ENCODE measurements around the gene PTPN9. TPM values are rescaled to one million over a fixed set of nuclear protein-coding genes. Genes with fewer than 3 reads are reported as not detected.
A peak's percentile ranks its signal among the peaks of the same experiment; 100 is the strongest.

PTPN9 gene
- polyA plus RNA-seq, 2 donors, result 3.1 to 6.5 TPM

DNA sequence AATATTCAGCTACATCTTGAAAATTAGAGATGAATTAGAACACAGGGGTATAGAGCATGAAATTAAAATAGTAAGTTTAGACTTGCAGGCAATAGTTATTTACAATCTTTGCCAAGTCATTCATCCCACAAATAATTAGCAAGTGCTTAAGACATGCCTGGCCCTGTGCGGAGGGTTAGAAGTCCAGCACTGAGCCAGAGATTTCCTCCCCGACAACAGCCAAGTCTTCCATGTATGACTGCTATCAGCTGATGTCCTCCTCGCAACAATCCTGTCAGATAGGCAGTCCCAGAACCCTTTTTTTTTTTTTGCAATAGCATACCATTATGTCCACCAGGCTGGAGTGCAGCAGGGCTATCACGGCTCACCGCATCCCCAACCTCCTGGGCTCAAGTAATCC is 142.2 kb downstream of the PTPN9 start:
- Histone ChIP-seq H3K36me3 (ENCODE audit: control insufficient read depth in 2 of 2, insufficient read depth in 2 of 2, low read length in 1 of 2) (no peaks in the 10 kb centered on the region), H3K9me3 (ENCODE audit: control insufficient read depth in 2 of 2, insufficient read depth in 1 of 2, low read depth in 1 of 2, low read length in 1 of 2) (no peaks in the 10 kb centered on the region), H3K27me3 (ENCODE audit: control insufficient read depth in 1 of 2, insufficient read depth in 2 of 2, low read length in 2 of 2) (no peaks in the 10 kb centered on the region), H3K4me1 (ENCODE audit: control insufficient read depth in 2 of 2, insufficient read depth in 2 of 2, low read length in 1 of 2) (no peaks in the 10 kb centered on the region), H3K27ac (ENCODE audit: low read depth in 2 of 2, low read length in 1 of 2) (peak overlapping the region in 1 of 2 donors; percentile 15), H3K4me3 (ENCODE audit: low read depth in 1 of 2, low read length in 2 of 2) (no peak overlapping the region)
- 54 to 70% methylated on average over 5 of the region's 5 CpGs for WGBS, 2 donors

- no peaks in the 10 kb centered on the region for H3K9me3 ChIP-seq (ENCODE audit: control insufficient read depth in 2 of 2, insufficient read depth in 1 of 2, low read depth in 1 of 2, low read length in 1 of 2)
- no peak overlapping the region for H3K4me3 ChIP-seq (ENCODE audit: low read depth in 1 of 2, low read length in 2 of 2)
- peaks cover 0 to 2% of the 10 kb centered on the region in 2 donors for H3K4me1 ChIP-seq (ENCODE audit: control insufficient read depth in 2 of 2, insufficient read depth in 2 of 2, low read length in 1 of 2)
- 28 to 39% methylated on average over 1 of the region's 1 CpG for WGBS, 2 donors
- no peaks in the 10 kb centered on the region for H3K27me3 ChIP-seq (ENCODE audit: control insufficient read depth in 1 of 2, insufficient read depth in 2 of 2, low read length in 2 of 2)
- H3K27ac ChIP-seq (ENCODE audit: low read depth in 2 of 2, low read length in 1 of 2), result no peak overlapping the region
- H3K36me3 ChIP-seq (ENCODE audit: control insufficient read depth in 2 of 2, insufficient read depth in 2 of 2, low read length in 1 of 2), result peaks cover 6 to 8% of the 10 kb centered on the region in 2 donors
Measured at GRCh38 chr15:75431682-75432081, 147.4 kb downstream of the PTPN9 start.

- 76 to 79% methylated on average over 2 of the region's 2 CpGs for WGBS, 2 donors
- Histone ChIP-seq H3K27ac (ENCODE audit: low read depth in 2 of 2, low read length in 1 of 2) (no peak overlapping the region), H3K9me3 (ENCODE audit: control insufficient read depth in 2 of 2, insufficient read depth in 1 of 2, low read depth in 1 of 2, low read length in 1 of 2) (no peaks in the 10 kb centered on the region), H3K4me3 (ENCODE audit: low read depth in 1 of 2, low read length in 2 of 2) (no peak overlapping the region), H3K36me3 (ENCODE audit: control insufficient read depth in 2 of 2, insufficient read depth in 2 of 2, low read length in 1 of 2) (peaks cover 6 to 8% of the 10 kb centered on the region in 2 donors), H3K27me3 (ENCODE audit: control insufficient read depth in 1 of 2, insufficient read depth in 2 of 2, low read length in 2 of 2) (no peaks in the 10 kb centered on the region), H3K4me1 (ENCODE audit: control insufficient read depth in 2 of 2, insufficient read depth in 2 of 2, low read length in 1 of 2) (peaks cover 0 to 2% of the 10 kb centered on the region in 2 donors)
Measured at GRCh38 chr15:75431270-75431669, 147.8 kb downstream of the PTPN9 start.

DNA sequence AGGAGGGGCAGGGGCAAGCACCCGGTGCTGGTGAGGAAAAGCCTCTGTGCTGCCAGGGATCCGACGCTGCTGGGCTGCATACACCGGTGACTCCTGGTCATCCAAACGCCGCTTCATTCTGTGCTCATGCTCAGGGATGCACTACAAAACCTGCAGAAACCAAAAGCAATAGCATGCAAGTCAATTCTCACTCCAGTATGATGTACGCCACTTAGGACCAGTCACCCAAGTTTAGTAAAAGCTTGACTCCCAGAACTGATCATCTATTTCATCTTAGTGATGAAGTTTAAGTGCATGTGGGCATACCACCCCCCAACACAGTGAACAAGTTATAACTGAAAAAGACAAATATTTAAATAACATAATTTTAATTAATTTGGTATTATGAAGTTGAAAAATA is 148.9 kb downstream of the PTPN9 start:
- WGBS, 2 donors, result 95 to 96% methylated on average over 7 of the region's 7 CpGs
- Histone ChIP-seq H3K4me1 (ENCODE audit: control insufficient read depth in 2 of 2, insufficient read depth in 2 of 2, low read length in 1 of 2) (peaks cover 0 to 2% of the 10 kb centered on the region in 2 donors), H3K36me3 (ENCODE audit: control insufficient read depth in 2 of 2, insufficient read depth in 2 of 2, low read length in 1 of 2) (peaks cover 6 to 8% of the 10 kb centered on the region in 2 donors), H3K27ac (ENCODE audit: low read depth in 2 of 2, low read length in 1 of 2) (no peak overlapping the region), H3K27me3 (ENCODE audit: control insufficient read depth in 1 of 2, insufficient read depth in 2 of 2, low read length in 2 of 2) (no peaks in the 10 kb centered on the region), H3K4me3 (ENCODE audit: low read depth in 1 of 2, low read length in 2 of 2) (no peak overlapping the region), H3K9me3 (ENCODE audit: control insufficient read depth in 2 of 2, insufficient read depth in 1 of 2, low read depth in 1 of 2, low read length in 1 of 2) (no peaks in the 10 kb centered on the region)

GRCh38 chr15:75428152-75428551 is 151.0 kb downstream of the PTPN9 start:
- H3K36me3 ChIP-seq (ENCODE audit: control insufficient read depth in 2 of 2, insufficient read depth in 2 of 2, low read length in 1 of 2), result peaks cover 6 to 8% of the 10 kb centered on the region in 2 donors
- WGBS, 2 donors, result 90% methylated on average over 3 of the region's 3 CpGs
- no peaks in the 10 kb centered on the region for H3K9me3 ChIP-seq (ENCODE audit: control insufficient read depth in 2 of 2, insufficient read depth in 1 of 2, low read depth in 1 of 2, low read length in 1 of 2)
- H3K27ac ChIP-seq (ENCODE audit: low read depth in 2 of 2, low read length in 1 of 2), result no peak overlapping the region
- H3K4me1 ChIP-seq (ENCODE audit: control insufficient read depth in 2 of 2, insufficient read depth in 2 of 2, low read length in 1 of 2), result peaks cover 0 to 2% of the 10 kb centered on the region in 2 donors
- no peak overlapping the region for H3K4me3 ChIP-seq (ENCODE audit: low read depth in 1 of 2, low read length in 2 of 2)
- no peaks in the 10 kb centered on the region for H3K27me3 ChIP-seq (ENCODE audit: control insufficient read depth in 1 of 2, insufficient read depth in 2 of 2, low read length in 2 of 2)

DNA sequence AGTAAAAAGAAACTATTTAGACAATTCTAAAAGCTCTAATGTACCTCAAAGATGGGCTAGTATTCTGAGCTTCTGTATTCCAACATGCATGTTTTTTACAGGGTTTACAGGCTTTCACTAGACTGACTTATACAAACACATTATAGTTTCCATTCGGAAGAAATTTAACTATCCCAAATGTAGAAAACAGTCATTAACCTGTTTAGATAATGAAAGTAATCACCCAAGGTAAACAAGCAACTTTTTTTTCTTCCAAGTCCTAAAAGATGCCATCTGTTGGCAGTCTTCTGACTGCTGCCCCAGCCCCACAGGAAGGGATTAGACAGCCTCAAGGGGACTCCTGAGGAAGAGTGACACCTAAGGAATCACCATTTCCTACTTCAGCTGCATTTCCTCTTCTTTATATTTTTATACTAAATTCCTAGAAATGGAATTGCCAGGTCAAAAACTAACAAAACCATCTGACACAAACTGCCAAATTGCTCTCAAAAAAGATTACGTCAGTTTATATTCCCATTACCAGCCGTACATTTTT is 153.1 kb downstream of the PTPN9 start:
- Histone ChIP-seq H3K4me3 (ENCODE audit: low read depth in 1 of 2, low read length in 2 of 2) (no peak overlapping the region), H3K27ac (ENCODE audit: low read depth in 2 of 2, low read length in 1 of 2) (no peak overlapping the region), H3K4me1 (ENCODE audit: control insufficient read depth in 2 of 2, insufficient read depth in 2 of 2, low read length in 1 of 2) (peaks cover 0 to 2% of the 10 kb centered on the region in 2 donors), H3K9me3 (ENCODE audit: control insufficient read depth in 2 of 2, insufficient read depth in 1 of 2, low read depth in 1 of 2, low read length in 1 of 2) (no peaks in the 10 kb centered on the region), H3K27me3 (ENCODE audit: control insufficient read depth in 1 of 2, insufficient read depth in 2 of 2, low read length in 2 of 2) (no peaks in the 10 kb centered on the region), H3K36me3 (ENCODE audit: control insufficient read depth in 2 of 2, insufficient read depth in 2 of 2, low read length in 1 of 2) (peaks cover 8 to 12% of the 10 kb centered on the region in 2 donors)
- WGBS, 2 donors, result 66 to 77% methylated on average over 3 of the region's 3 CpGs

DNA sequence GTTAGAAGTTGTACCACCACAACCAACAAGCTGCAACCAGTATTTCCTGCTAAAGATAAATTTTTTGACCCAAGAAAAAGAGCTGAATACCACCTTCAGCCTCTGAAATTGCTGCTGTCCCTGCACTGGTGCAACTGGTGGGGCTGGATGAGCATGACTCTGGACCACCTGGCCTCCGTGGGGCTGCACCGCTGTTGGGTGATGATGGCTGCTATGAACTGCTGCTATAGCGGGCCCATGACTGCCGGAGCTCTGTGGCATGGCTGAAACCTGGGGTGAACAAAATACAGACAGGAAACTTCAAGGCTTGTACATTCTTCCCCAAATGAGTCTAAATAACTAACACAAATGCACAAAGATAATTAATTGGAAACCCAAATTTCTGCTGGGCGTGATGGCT is 156.6 kb downstream of the PTPN9 start:
- no peaks in the 10 kb centered on the region for H3K9me3 ChIP-seq (ENCODE audit: control insufficient read depth in 2 of 2, insufficient read depth in 1 of 2, low read depth in 1 of 2, low read length in 1 of 2)
- no peaks in the 10 kb centered on the region for H3K4me1 ChIP-seq (ENCODE audit: control insufficient read depth in 2 of 2, insufficient read depth in 2 of 2, low read length in 1 of 2)
- WGBS, 2 donors, result 94 to 96% methylated on average over 5 of the region's 5 CpGs
- no peak overlapping the region for H3K27ac ChIP-seq (ENCODE audit: low read depth in 2 of 2, low read length in 1 of 2)
- H3K36me3 ChIP-seq (ENCODE audit: control insufficient read depth in 2 of 2, insufficient read depth in 2 of 2, low read length in 1 of 2), result peaks cover 0 to 6% of the 10 kb centered on the region in 2 donors
- H3K4me3 ChIP-seq (ENCODE audit: low read depth in 1 of 2, low read length in 2 of 2), result no peak overlapping the region
- H3K27me3 ChIP-seq (ENCODE audit: control insufficient read depth in 1 of 2, insufficient read depth in 2 of 2, low read length in 2 of 2), result no peaks in the 10 kb centered on the region

DNA sequence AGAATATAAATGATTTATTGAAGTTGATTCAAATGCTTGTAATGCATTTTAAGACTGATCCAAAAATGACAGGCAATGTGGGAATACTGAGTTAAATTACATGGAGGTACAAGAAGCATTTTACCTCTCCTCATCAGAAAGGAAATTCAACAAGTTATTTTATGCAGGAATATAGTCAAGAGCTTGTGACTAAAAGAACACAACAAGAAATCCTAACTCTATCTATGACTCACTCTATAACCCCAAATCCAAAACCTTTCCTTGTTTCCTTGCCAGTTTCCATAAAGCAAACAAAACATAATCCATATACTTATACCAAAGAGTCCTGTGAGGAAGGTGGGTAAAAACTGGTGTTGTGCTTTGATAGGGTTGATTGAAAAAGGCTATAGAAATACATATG is 158.4 kb downstream of the PTPN9 start:
- H3K36me3 ChIP-seq (ENCODE audit: control insufficient read depth in 2 of 2, insufficient read depth in 2 of 2, low read length in 1 of 2), result peaks cover 0 to 6% of the 10 kb centered on the region in 2 donors
- H3K27me3 ChIP-seq (ENCODE audit: control insufficient read depth in 1 of 2, insufficient read depth in 2 of 2, low read length in 2 of 2), result no peaks in the 10 kb centered on the region
- H3K4me3 ChIP-seq (ENCODE audit: low read depth in 1 of 2, low read length in 2 of 2), result no peak overlapping the region
- H3K9me3 ChIP-seq (ENCODE audit: control insufficient read depth in 2 of 2, insufficient read depth in 1 of 2, low read depth in 1 of 2, low read length in 1 of 2), result no peaks in the 10 kb centered on the region
- no peaks in the 10 kb centered on the region for H3K4me1 ChIP-seq (ENCODE audit: control insufficient read depth in 2 of 2, insufficient read depth in 2 of 2, low read length in 1 of 2)
- no peak overlapping the region for H3K27ac ChIP-seq (ENCODE audit: low read depth in 2 of 2, low read length in 1 of 2)

DNA sequence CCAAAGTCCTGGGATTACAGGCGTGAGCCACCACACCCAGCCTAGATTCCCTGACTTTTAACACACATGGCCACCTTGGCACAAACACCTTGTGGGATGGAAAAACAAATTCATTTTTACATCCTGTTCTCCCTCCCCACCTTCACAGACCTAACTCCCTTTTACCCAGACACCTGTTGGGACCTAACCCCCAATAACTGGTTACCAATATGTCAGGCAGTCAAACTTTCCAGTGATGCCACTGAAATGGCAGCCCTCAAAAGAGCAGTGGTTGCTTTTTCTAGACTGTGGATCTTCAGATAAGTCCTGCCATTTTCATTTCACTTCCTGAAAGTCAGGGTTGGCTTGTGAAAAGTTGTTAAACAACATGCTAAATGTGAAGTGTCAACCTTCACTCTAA is 162.5 kb downstream of the PTPN9 start:
- H3K27ac ChIP-seq (ENCODE audit: low read depth in 2 of 2, low read length in 1 of 2), result peak overlapping the region in 1 of 2 donors; percentile 57
- WGBS, 2 donors, result 84 to 85% methylated on average over 1 of the region's 1 CpG
- no peaks in the 10 kb centered on the region for H3K9me3 ChIP-seq (ENCODE audit: control insufficient read depth in 2 of 2, insufficient read depth in 1 of 2, low read depth in 1 of 2, low read length in 1 of 2)
- peaks cover 5 to 6% of the 10 kb centered on the region in 2 donors for H3K36me3 ChIP-seq (ENCODE audit: control insufficient read depth in 2 of 2, insufficient read depth in 2 of 2, low read length in 1 of 2)
- H3K4me3 ChIP-seq (ENCODE audit: low read depth in 1 of 2, low read length in 2 of 2), result no peak overlapping the region
- H3K27me3 ChIP-seq (ENCODE audit: control insufficient read depth in 1 of 2, insufficient read depth in 2 of 2, low read length in 2 of 2), result no peaks in the 10 kb centered on the region
- no peaks in the 10 kb centered on the region for H3K4me1 ChIP-seq (ENCODE audit: control insufficient read depth in 2 of 2, insufficient read depth in 2 of 2, low read length in 1 of 2)

All from esophagus (tissue), 2 donors.